Measurements from ENCODE around the gene RUNDC1. TPM values are rescaled to one million over a fixed set of nuclear protein-coding genes. Genes with fewer than 3 reads are reported as not detected.
"Not testable (repeated sequence)": the region's sequence is repeated elsewhere in the genome, so short reads cannot be mapped to it uniquely, and the experiment has no call there.

RUNDC1 gene
- polyA plus RNA-seq, 3 donors = 15.9 to 16.6 (median 16.5) TPM

DNA sequence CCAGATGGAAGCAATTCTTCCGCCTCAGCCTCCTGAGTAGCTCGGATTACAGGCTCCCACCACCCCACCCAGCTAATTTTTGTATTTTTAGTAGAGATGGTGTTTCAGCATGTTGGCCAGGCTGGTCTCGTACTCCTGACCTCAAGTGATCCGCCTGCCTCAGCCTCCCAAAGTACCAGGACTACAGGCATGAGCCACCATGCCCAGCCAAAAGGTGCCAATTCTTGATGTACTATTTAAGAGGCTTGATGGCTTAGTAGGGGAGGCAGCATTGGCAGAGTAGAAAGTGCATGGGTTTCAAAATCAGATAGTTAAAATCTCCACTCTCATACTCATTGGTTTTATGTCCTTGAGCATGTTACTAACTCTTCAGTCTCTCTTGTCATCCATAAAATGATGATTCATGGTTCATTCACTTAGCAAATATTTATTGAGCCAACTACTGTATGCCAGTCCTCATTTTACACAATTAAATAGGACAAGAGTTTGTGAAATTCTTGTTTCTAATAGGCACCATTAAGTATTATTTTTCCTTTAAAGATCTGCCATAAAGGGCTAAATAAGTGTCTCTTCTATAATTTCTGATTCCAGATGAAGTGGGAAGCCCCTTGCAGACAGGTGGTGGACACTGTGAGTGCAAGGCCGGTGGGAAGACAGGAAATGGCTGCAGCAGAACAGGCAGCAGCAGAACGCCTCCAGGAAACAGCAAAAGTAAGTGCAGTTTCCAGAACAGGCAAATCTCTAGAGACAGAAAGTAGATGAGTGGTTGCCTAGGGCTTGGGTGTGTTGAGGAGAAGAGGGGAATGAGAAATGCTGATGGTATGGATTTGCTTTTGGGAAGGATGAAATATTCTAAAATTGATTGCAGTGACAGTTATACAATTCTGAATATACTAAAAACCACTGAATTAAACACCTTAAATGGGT lies 9.6 kb downstream of the RUNDC1 start:
- no peak for DNase-seq (ENCODE audit: low read depth in 3 of 3, low spot score in 2 of 3)

DNA sequence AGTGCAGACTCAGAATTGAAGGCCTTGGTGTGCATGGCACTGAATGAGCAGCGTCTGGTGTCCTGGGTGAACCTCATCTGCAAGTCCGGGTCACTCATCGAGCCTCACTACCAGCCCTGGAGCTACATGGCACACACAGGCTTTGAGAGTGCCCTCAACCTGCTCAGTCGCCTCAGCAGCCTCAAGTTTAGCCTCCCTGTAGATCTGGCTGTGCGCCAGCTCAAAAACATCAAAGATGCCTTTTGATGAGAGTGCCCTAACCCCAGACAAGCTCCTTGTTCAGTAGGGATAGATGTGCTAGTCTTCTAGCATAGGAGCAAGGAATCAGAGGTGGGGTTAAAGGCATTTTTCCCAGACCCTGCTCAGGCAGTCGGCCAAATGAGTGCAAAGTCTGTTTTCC lies 11.1 kb downstream of the RUNDC1 start:
- DNase-seq (ENCODE audit: low read depth in 3 of 3, low spot score in 2 of 3) = no peak

DNA sequence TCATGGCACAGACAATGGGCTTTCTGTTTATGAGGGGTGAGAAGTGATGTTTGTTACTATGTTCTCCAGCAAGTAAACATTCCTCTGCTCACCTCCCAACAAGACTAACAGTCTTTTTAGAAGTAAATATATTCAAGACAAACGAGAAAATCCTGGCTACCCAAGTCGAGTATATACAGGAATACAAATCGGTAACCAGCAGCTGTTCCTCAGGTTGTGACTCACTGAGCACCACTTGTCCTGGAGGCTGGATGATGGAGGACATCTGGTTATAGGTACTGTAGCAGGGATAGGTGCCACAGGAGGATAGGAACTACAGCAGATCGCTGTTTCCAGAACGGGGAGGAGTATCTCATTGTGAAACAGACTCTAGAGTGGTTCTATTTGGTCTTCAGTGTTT lies 12.5 kb downstream of the RUNDC1 start:
- no peak for DNase-seq (ENCODE audit: low read depth in 3 of 3, low spot score in 2 of 3)

DNA sequence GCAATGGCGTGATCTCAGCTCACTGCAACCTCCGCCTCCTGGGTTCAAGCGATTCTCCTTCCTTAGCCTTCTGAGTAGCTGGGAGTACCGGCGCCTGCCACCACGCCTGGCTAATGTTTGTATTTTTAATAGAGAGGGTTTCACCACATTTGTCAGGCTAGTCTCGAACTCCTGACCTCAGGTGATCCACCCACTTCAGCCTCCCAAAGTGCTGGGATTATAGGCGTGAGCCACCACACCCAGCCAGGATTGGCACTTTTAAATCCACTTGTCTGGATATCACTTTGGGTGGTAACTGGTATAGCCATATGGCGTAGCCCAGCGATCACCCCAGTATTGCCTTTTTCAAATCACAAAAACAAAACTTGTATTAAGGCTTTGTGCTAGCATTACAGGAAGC lies 13.5 kb downstream of the RUNDC1 start:
- not testable (repeated sequence) for DNase-seq (ENCODE audit: low read depth in 3 of 3, low spot score in 2 of 3)

DNA sequence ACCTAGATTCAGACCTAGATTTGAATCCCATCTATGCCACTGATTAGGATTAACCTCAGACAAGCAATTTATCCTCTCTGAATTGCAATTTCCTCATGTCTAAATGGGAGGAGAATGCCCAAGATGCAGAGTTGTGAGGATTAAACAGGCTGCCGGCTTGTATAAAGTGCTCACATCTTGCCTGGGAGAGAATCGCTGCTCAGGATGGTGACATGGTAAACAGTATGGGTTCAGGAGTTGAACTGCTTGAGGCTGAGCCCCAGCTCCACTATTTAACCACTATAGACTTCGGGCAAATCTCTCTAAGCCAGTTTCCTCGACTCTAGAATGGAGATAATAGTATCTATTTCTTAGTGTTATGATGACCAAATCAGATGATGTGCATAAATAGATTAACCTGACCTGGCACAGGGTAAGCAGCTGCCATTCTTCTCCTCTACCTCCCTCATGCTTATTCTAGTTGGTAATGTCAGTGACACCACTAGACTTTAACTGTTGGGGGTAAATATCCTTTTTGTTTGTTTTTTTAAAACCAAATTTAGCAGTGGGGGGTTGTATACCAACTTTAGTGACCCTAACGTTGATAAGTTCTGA lies 17.1 kb downstream of the RUNDC1 start:
- DNase-seq (ENCODE audit: low read depth in 3 of 3, low spot score in 2 of 3) = no peak

DNA sequence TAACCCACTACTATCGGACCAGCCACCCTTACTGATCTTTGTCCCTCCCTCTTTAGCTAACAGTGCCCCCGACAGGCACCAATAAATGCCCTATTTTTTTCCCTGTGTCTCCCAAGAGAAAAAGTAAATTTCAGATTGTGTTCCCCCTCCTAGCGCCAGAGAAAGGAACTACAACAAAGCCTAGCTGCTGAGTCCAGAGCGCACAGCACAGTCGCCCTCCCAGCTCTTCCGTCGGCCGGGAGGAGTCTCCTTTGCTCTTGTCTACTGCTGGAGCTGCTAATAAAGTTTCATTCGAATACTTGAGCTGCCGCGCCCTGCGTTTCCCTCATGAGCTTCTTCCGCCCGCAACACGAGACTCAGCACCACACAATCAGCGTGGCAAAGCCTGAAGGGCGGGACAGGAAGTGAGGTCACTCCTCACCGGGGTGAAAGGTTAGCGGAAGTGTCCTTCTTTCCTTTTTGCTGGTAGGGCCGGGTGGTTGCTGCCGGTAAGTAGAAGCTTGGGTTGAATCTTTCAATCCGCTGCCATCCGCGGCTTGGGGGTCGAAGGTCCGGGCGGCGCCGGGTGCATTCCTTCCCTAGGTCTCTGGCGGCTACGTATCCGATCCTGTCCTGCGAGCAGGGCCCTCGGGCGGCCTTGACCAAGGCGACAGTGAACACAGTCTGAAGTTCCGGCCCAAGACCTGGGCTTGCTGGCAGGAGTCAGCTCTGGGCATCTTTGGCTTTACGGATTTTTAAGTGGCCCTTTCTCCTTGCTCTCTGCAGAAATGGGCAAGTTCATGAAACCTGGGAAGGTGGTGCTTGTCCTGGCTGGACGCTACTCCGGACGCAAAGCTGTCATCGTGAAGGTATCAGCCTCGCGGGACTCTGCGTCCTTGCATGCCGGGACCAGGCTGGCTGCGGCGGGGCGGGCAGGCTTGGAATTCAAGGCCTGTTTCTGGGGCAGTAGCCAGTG lies 17.9 kb downstream of the RUNDC1 start, which contains the start of gene RPL27:
RPL27 (plus strand) TSS at position 436 of the 955 bp plus-strand sequence; CDS start at position 768, 332 bp downstream.
- DNase-seq (ENCODE audit: low read depth in 3 of 3, low spot score in 2 of 3) = peak; percentile 99 to 100 (median 100)

DNA sequence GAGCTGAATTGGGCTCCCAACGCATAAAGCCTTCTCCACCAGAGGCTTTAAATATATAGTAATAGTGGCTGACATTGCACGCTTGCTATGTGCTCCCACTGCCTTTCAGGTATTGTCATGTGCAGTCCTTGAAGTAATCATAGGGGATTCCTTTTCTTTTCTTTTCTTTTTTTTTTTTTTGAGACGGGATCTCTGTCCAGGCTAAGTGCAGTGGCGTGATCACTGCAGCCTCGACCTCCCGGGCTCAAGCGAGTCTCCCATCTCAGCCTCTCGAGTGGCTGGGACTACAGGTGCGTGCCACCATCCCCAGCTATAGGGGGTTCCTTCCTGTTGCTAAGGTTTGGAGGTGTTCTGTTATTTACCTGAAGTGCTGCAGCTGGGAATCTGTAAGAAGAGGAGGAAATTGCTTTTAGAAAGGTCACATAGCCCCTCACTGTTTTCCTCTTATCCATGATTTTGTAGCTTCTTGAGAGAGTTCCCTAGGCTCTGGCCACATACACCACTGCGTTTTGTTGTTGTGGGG lies 18.7 kb downstream of the RUNDC1 start:
- DNase-seq (ENCODE audit: low read depth in 3 of 3, low spot score in 2 of 3) = no peak

DNA sequence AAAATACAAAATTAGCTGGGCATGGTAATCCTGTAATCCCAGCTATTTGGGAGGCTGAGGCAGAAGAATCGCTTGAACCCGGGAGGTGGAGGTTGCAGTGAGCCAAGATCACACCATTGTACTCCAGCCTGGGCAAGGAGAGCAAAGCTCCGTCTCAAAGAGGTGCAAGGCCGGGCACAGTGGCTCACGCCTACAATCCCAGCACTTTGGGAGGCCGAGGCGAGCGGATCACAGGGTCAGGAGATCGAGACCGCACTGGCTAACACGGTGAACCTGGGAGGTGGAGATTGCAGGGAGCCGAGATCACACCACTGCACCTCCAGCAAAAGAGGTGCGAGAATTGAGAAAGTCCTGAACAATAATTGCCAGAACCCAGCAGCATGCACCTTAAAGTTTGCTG lies 20.5 kb downstream of the RUNDC1 start:
- not testable (repeated sequence) for DNase-seq (ENCODE audit: low read depth in 3 of 3, low spot score in 2 of 3)

DNA sequence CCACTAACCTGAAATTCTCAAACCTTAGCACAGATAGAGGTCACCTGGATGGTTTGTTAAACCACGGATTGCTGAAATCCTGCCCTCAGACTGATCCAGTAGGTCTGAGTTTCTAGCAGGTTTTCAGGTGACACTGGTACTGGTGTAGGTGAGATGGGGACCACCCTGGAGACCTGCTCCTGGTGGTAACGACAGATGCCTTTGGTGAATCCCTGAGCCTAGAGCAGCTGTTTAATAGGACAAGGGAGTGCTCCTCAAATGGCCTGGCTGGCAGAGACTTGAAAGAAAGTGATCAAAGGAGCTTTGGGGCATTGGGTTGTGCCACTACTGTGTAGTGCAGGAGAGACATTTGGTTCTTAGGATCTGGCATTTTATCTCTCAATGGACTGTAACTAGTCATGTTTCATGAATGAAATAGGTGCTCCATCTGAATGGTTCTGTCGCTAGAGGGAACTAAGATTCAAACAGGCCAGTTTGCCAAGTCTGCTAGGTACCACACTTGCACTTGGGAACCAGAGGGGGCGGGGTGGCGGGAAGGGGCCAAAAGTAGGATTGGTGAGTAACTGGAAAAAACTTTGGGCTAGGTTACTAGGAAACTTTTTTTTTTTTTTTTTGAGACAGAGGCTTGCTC lies 23.3 kb downstream of the RUNDC1 start:
- DNase-seq (ENCODE audit: low read depth in 3 of 3, low spot score in 2 of 3) = no peak

DNA sequence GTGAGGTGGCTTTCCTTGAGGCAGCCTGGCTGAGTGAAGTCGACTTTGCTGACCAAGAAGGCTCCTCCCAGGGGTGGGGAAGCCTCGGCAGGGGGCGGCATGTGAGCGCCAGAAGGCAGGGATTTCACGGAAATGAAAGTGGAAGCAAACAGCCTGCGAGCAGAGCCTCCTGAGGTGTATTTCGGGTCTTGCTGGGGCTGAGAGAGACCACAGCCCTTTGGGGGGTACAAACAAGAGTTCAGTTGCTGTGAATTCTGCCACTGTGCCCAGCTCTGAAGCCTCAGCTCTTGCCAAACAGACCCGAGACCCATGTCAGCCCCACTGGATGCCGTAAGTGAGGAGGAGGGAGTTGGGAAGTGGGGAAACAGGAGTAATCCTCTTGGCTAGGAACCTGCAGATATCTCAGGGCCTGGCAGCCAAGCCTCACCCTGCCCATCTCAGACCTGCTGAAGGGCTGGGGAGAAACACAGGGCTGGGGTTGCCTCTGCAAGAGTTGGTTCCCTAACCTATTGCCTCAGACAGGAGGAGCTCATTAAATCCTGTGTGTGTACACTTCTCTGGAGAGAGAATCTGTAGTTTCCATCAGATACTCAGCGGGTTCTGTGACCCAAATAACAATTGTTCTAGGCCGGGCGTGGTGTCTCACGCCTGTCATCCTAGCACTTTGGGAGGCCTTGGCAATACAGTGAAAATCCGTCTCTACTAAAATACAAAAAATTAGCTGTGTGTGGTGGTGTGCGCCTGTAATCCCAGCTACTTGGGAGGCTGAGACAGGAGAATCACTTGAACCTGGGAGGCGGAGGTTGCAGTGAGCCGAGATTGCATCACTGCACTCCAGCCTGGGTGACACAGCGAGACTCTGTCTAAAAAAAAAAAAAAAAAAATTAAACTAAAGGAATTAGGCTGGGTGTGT lies 26.5 kb downstream of the RUNDC1 start, which contains the start of gene IFI35:
IFI35 (plus strand) TSS at position 146 of the 913 bp plus-strand sequence; CDS start at position 310, 164 bp downstream.
- DNase-seq (ENCODE audit: low read depth in 3 of 3, low spot score in 2 of 3) = peak in 1 of 3 donors; percentile 39

DNA sequence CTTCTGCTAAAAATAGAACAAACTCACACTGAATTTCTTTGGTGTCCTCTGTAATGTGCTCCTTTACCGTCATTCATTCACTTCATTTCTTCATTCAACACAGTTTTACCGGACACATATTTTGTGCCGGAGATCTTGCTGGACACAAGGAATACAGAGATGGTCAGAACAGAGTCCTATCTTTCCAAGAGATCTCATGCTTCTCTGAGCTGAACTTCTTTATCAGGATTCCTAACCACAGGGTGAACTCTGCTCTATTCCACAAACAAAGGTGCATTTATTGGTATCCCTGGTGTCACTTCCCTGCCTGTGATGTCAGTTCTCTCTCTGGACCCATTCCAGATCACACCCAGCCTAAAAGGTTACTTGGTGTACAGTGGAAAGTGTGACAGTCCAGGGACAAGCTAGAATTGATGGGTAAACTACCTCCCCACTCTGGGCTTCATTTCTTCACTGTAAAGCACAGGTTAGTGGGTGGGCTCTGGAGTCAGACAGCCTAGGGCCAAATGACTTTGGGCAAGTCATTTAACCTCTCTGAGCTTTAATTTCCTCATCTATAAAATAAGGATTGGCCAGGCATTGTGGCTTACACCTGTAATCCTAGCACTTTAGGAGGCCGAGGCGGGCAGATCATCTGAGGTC lies 30.4 kb downstream of the RUNDC1 start:
- DNase-seq (ENCODE audit: low read depth in 3 of 3, low spot score in 2 of 3) = no peak

DNA sequence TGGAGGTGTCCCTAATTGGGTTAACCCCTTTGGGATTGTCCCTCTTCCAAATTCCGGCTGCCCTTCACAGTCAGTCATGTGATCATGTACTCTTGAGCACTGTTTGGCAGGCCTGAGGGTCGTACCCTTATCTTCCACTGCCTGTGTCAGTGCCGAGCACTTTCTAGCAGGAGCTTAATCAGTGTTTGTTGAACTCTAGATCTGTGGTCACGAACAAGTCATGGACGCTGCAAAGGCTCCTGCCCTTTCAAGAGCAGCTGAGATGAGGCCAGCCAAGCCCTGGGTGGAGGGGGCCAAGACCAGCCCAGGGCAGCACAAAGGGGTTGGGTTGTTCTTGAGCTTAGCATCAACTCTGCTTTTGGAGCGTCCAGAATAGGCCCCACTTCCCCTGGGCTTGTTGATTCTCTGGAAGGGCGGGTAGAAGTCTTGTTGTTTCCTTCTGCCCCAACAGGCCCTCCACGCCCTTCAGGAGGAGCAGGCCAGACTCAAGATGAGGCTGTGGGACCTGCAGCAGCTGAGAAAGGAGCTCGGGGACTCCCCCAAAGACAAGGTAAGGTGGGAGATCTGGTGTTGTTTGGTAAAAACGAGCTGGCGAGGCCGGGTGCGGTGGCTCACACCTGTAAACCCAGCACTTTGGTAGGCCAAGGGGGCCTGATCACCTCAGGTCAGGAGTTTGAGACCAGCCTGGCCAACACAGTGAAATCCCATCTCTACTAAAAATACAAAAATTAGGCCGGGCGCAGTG lies 31.5 kb downstream of the RUNDC1 start:
- DNase-seq (ENCODE audit: low read depth in 3 of 3, low spot score in 2 of 3) = no peak

DNA sequence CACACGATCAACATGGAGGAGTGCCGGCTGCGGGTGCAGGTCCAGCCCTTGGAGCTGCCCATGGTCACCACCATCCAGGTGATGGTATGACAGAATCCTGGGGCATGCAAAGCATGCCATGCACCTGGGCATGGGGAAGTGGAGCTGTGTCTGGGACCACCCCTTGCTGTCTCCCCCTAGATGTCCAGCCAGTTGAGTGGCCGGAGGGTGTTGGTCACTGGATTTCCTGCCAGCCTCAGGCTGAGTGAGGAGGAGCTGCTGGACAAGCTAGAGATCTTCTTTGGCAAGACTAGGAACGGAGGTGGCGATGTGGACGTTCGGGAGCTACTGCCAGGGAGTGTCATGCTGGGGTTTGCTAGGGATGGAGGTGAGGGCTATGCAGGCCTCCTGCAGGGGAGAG lies 32.9 kb downstream of the RUNDC1 start:
- no peak for DNase-seq (ENCODE audit: low read depth in 3 of 3, low spot score in 2 of 3)

DNA sequence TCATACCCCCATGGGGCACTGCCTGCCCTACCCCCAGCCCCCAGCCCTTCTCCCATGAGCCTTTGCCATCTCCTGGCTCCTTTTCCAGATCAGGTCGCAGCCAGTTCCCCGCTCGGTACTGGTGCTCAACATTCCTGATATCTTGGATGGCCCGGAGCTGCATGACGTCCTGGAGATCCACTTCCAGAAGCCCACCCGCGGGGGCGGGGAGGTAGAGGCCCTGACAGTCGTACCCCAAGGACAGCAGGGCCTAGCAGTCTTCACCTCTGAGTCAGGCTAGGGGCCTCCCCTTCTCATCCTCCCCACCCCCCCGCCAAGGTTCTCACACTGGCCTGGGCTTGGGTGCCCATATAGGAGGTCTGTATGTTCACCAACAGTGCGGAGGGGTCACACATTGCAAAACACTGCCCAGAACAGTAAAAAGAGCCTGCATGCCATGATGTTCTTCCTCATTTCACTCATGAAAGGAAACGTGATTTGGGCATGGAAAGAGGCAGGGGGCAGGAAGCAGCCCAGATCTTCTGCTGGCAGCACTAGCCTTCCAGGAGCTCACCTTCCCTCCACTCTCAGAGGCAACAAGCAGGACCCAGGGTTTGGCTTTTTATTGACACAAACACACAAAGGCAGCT lies 33.8 kb downstream of the RUNDC1 start:
- no peak for DNase-seq (ENCODE audit: low read depth in 3 of 3, low spot score in 2 of 3)

DNA sequence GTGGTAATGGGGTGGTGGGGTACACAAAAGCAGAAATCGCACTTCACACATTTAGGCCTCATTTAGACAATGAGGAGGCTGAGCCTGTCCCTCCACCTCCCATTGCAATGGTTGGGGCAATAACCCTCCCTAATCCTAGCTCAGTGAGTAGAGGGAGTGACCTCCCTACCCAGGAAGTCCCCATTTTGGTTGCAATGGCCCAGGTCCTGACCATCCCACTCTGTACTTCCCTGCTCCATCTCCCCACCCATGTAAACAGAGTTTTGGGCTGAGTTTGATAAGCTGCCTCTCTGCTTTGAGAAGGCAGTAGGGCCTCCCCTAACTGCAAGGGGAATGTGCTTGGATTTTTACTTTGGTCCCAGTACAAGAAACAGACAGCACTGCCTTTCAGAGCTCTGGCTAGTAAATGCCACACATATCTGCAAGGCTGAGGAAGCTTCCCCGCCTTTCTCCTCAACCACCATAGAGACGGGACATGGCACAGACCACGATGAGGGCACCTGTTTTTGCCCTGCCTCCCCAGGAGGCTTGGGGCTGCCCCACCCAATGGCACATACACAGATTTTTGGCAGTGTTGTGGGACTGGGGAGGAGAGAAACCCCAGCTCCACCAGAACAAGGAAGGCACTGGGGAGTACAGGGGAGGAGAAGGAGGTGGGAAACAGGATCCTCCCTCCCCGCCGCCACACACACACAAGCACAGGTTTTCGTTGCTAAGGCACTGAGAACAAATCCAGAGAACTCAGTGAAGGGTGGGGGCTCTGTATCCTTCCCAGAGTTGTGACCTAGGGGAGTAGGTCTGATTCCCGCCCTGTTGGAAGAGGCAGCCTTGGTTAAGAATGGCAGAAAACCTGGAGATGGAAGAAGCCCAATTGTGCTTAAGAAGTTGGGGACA lies 34.5 kb downstream of the RUNDC1 start:
- DNase-seq (ENCODE audit: low read depth in 3 of 3, low spot score in 2 of 3) = no peak

DNA sequence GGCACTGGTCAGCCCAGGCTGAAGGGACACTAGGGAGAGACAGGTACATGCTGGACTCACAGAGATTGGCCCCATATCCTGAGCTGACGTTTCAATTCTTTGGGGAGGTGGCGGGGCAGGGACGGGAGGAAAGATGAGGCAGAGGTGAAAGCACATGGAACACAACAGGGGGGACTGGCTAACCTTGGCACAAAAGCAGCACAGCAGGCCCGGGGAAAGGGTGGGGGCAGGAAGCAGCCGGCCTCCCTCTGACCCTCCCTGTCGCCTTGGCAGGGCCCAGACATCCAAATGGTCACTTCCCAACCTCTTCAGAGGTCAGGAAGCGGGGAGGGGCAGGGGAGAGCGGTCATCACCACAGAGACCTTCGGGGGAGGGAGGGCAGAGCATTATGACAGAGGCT lies 35.2 kb downstream of the RUNDC1 start:
- DNase-seq (ENCODE audit: low read depth in 3 of 3, low spot score in 2 of 3) = no peak

Measured in right renal cortex interstitium (tissue), 3 donors.